Measurements from ENCODE around the gene UROD.
"Not testable (repeated sequence)": the region's sequence is repeated elsewhere in the genome, so short reads cannot be mapped to it uniquely, and the experiment has no call there.

The UROD gene

GRCh38 chr1:45043094-45043493 is 31.0 kb downstream of the UROD start:
- no peak for DNase-seq

DNA sequence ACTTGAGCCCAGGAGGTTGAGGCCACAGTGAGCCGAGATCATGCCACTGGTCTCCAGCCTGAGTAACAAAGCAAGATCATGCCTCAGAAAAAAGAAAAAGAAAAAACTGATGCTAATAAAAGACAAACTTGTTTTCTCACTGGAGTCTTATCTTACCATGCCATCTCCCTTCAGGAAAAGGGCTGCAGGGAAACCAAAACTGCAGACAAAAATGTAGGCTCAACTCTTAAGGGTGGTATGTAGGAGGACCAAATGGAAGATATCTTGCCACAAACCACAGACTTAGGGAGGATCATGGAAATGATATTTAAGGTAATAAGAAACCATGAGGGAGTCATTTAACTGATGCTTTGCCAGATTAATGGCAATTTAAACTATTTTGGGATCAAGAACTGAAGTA is 32.9 kb downstream of the UROD start:
- DNase-seq: no peak

DNA sequence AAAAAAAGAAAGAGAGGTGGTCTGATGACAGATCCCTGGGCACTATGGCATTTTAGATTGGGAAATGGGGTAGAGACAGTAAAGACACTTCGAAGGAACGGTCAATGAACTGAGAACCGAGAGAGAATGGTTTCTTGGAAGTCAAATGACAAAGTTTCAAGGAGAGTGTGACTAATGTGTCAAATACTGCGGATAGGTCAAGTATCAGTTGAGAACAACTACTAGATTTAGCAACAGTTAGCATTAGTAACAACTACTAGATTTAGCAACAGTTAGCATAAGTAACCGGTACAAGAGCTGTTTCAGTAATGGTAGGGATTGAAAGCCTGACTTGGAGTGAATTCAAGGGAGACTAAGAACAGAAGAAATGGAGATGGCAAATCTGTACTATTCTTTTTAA is 35.0 kb downstream of the UROD start:
- DNase-seq: no peak

- DNase-seq: no peak
These were observed 39.1 kb downstream of the UROD start for GRCh38 chr1:45051005-45051772.

DNA sequence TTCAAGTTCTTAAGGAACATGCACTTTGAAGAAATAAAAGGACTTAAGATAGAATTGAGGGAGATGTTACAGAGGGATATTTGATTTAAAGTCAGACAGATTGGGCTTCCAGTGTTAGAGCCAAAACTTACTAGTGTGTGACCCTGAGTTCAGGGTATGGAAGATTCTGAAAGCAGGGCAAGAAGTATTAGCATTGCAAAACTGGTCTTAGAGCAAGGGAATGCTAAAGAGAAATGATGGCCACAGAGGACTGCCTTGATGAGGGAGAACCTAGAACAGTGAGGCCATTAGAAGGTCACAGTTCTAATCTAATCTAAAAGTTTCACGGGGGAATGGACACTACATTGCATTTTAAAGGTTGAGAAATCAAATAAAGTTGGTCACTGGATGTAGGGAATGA is 45.5 kb downstream of the UROD start:
- no peak for DNase-seq

DNA sequence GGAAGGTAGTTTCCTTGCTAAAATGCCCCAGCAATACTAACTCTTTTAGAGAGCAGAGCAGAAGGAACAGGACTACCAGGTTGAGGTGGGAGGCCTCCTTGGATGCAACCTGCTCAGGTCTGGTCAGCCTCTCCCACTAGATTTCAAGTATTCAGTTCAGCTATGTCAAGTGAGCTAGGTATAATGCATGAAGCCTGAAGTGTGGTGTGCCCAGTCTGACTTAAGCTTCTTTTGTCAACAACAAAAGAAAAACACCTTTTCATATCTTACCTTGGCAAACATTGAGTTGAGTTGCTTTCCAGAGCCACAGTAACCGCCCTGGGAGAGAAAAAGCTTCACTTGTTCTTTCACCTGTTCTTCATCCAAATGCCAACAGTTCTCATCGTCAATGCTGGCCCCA is 47.8 kb downstream of the UROD start:
- no peak for DNase-seq

GRCh38 chr1:45062463-45062862 is 50.4 kb downstream of the UROD start:
- not testable (repeated sequence) for DNase-seq

DNA sequence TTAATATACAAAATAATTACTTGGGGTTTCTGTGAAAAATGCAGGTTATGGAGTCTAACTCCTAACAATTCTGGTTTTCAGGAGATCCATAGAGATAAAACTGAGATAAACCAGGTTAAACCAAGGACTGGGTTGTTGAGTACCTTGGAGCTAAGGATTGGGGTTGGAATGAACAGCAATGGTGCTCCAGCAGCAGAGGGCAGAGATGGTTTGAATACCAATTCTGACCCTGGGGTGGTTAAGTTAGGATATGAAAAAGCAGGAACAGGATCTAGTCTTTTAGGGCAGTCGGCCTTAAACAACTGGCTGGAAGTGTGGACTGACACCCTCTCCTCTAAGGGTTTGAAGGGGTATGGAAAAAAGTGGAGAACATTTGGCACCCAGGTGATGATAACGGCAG is 53.0 kb downstream of the UROD start:
- no peak for DNase-seq
